ENCODE measurements around the gene LGALS12.

Gene LGALS12

DNA sequence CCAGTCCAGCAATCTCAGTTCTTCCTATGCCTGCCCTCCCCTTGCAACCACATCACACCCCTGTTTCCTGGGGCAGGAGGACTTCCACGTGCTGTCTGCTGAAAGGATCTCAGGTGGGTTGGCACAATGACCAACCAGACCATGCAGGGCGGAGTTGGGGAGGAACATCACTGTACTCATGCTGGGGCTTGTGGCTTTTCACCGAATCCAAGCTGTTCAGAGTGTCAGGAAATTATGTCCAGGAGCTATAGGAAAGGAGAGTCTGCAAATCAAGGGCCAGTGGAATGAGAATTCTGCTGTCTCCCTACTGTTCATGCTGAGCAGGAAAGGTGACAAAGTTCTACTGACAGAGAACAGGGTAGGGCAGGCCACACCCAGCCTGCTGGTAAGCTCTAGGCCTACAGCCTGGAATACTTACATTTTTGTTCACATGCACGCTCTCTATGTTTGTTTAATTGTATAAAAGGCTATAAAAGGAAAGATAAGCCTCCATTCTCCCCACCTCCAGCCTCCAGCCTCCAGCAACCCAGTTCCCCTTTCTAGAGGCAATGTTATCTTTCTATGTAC lies 59.0 kb downstream of the LGALS12 start:
- DNase-seq = no peak

Data from CD4-positive, alpha-beta T cell treated with Interleukin-4 for 4 hours (primary cell).